GM21737 (cell line): ENCODE measurements around the gene SHPK.
A peak's percentile ranks its signal among the peaks of the same experiment; 100 is the strongest.

Source experiments
- ATAC-seq: cut with Tn5 transposase; IDR thresholded peaks from one replicate; pipeline ENCODE4 v1.9.1; 2021; ENCODE audit warnings: mild to moderate bottlenecking, moderate library complexity; ENCODE audit not compliant: unreplicated experiment

Gene SHPK

GRCh38 chr17:3636154-3636907, at the start of gene SHPK, which contains the start of gene CTNS:
SHPK (minus strand) TSS chr17:3636250; CDS start chr17:3636219, 31 bp downstream.
CTNS (plus strand) TSS chr17:3636760; CDS start chr17:3640207, 3,447 bp downstream.
- peak; percentile 94 for ATAC-seq

- no peak for ATAC-seq
Measured at GRCh38 chr17:3685174-3685573, 49.1 kb upstream of the SHPK start.

- no peak for ATAC-seq
Measured at GRCh38 chr17:3683054-3683511, 47.0 kb upstream of the SHPK start.

GRCh38 chr17:3682033-3682432, 46.0 kb upstream of the SHPK start:
- ATAC-seq: no peak

GRCh38 chr17:3681565-3681964, 45.5 kb upstream of the SHPK start:
- ATAC-seq: no peak

GRCh38 chr17:3681057-3681456, 45.0 kb upstream of the SHPK start:
- no peak for ATAC-seq

- ATAC-seq: no peak
Measured at GRCh38 chr17:3679531-3680126, 43.6 kb upstream of the SHPK start.

- no peak for ATAC-seq
Measured at GRCh38 chr17:3678821-3679530, 42.9 kb upstream of the SHPK start.

- ATAC-seq: no peak
Measured at GRCh38 chr17:3678095-3678820, 42.2 kb upstream of the SHPK start.

- ATAC-seq: no peak
Measured at GRCh38 chr17:3675886-3676285, 39.8 kb upstream of the SHPK start.

- no peak for ATAC-seq
Measured at GRCh38 chr17:3672571-3672970, 36.5 kb upstream of the SHPK start.

- no peak for ATAC-seq
Measured at GRCh38 chr17:3669548-3669947, 33.5 kb upstream of the SHPK start.

- ATAC-seq: no peak
Measured at GRCh38 chr17:3669085-3669347, 33.0 kb upstream of the SHPK start.

GRCh38 chr17:3668279-3669084, 32.4 kb upstream of the SHPK start, which contains the start of the genes EMC6 and TAX1BP3:
EMC6 (plus strand) TSS chr17:3668812; CDS start chr17:3669147, 335 bp downstream.
TAX1BP3 (minus strand) TSS chr17:3668578; CDS start chr17:3668526, 52 bp downstream.
- peak; percentile 83 for ATAC-seq

GRCh38 chr17:3667366-3668278, 31.6 kb upstream of the SHPK start:
- ATAC-seq: peak; percentile 15

GRCh38 chr17:3666516-3666915, 30.5 kb upstream of the SHPK start:
- ATAC-seq: no peak

GRCh38 chr17:3665834-3666233, 29.8 kb upstream of the SHPK start:
- ATAC-seq: no peak

- no peak for ATAC-seq
Measured at GRCh38 chr17:3663102-3664011, 27.3 kb upstream of the SHPK start.
